Hepatocyte (in vitro differentiated cells): ENCODE measurements around the gene NT5E.

Experiments
- CTCF ChIP-seq: fragments of 200-600 bp; sonication (generic); IDR thresholded peaks from 2 replicates; pipeline ENCODE4 v1.5.1; 2016; ENCODE audit warnings: antibody characterized with exemption, mild to moderate bottlenecking; ENCODE audit not compliant: poor library complexity
- EZH2 ChIP-seq: fragments of 200-600 bp; sonication (generic); IDR thresholded peaks from 2 replicates; pipeline ENCODE4 v1.6.1; 2016; ENCODE audit warnings: antibody characterized with exemption, mild to moderate bottlenecking, borderline replicate concordance
- EZH2phosphoT487 ChIP-seq: fragments of 200-600 bp; sonication (generic); IDR thresholded peaks from one replicate; pipeline ENCODE4 v1.6.1; 2018; ENCODE audit warnings: antibody characterized with exemption, mild to moderate bottlenecking, low read depth, moderate library complexity; ENCODE audit not compliant: unreplicated experiment, severe bottlenecking

GRCh38 chr6:85435851-85436250, 14.0 kb upstream of the NT5E start:
- TF ChIP-seq CTCF, result no peak
- no peak for TF ChIP-seq EZH2
- TF ChIP-seq EZH2phosphoT487, result no peak
